K562 (cell line): Measurements from ENCODE around the gene TRPM2. TPM values are rescaled to one million over a fixed set of nuclear protein-coding genes. Genes with fewer than 3 reads are reported as not detected.
"Not testable (repeated sequence)": the region's sequence is repeated elsewhere in the genome, so short reads cannot be mapped to it uniquely, and the experiment has no call there.

Experiments
- ATAC-seq: fragments of 200-7000 bp; cut with Tn5 transposase; 3 replicates; pipeline ENCODE4 v1.9.1; 2020; ENCODE audit warnings: moderate library complexity
- BruUV-seq: library from RNA; stranded (reverse); fragments of 400-500 nt; replicated peaks from 2 replicates; lab custom pipeline; 2021; lab: Mats Ljungman, UMichigan
- CTCF ChIA-PET: fragments of 300-600 bp; formaldehyde crosslinking; extraction: SDS; loops from one replicate; lab custom pipeline; 2021; ENCODE audit warnings: low intra/inter-chr PET ratio; lab: Yijun Ruan, JAX
- POLR2A ChIA-PET: fragments of 300-600, 350-650 bp; sonication (Branson Sonifier 250); formaldehyde crosslinking; extraction: SDS; loops from one replicate; lab custom pipeline; 2021; ENCODE audit warnings: antibody characterized with exemption, inconsistent platforms; lab: Yijun Ruan, JAX
- DNase-seq, 4 experiments: peaks; one replicate each; pipeline versions ENCODE4 v3.0.0 to v3.0.0-alpha.2; 2011 to 2018; ENCODE audit warnings: low spot score in 3 of 4, mixed read lengths in 3 of 4; ENCODE audit errors: extremely low read depth in 1 of 4
- FAIRE-seq: peaks from 2 replicates; lab custom pipeline; 2011; peaks lifted over from hg19 to GRCh38; lab: Jason Lieb, UNC
- H2AFZ ChIP-seq: 2 replicates; pipeline ENCODE4 v1.6.0; 2011; ENCODE audit warnings: low read depth, low read length, control low read depth, inconsistent platforms
- H3K27ac ChIP-seq: fragments of 200-600 bp; 3 replicates; pipeline ENCODE4 v1.8.0; 2011; ENCODE audit warnings: low read depth, mild to moderate bottlenecking, control low read depth, inconsistent platforms, low read length, moderate library complexity, mixed read lengths; ENCODE audit errors: extremely low read depth
- H3K27me3 ChIP-seq, 2 experiments: fragments of 300-600 bp in 1 of 2; 2 replicates in 1 of 2; 3 replicates in 1 of 2; pipeline versions ENCODE4 v1.6.0 to v1.8.0; 2011; ENCODE audit warnings: inconsistent platforms in 2 of 2, low read length in 2 of 2, mild to moderate bottlenecking in 1 of 2, mixed read lengths in 1 of 2, moderate library complexity in 1 of 2; ENCODE audit not compliant: control insufficient read depth in 2 of 2, insufficient read depth in 2 of 2
- H3K36me3 ChIP-seq: fragments of 300-600 bp; 3 replicates; pipeline ENCODE4 v1.8.0; 2011; ENCODE audit warnings: mild to moderate bottlenecking, low read length, inconsistent platforms; ENCODE audit not compliant: control insufficient read depth, insufficient read depth
- H3K4me1 ChIP-seq, 2 experiments: fragments of 200-600 bp in 1 of 2; replicated peaks in 1 of 2; 2 replicates in 1 of 2; 3 replicates in 1 of 2; pipeline versions ENCODE4 v1.5.1 to v1.8.0; 2011; ENCODE audit warnings: inconsistent platforms in 2 of 2, low read length in 2 of 2, mild to moderate bottlenecking in 1 of 2, mixed read lengths in 1 of 2, moderate library complexity in 1 of 2; ENCODE audit not compliant: control insufficient read depth in 2 of 2, insufficient read depth in 2 of 2
- H3K4me2 ChIP-seq: 2 replicates; pipeline ENCODE4 v1.6.1; 2011; ENCODE audit warnings: low read length, control low read depth, inconsistent platforms, mixed read lengths; ENCODE audit not compliant: insufficient read depth
- H3K4me3 ChIP-seq: fragments of 200-600 bp; sonication (generic), shearing (Covaris generic); 2 replicates; pipeline ENCODE4 v1.5.1; 2016; ENCODE audit warnings: control low read depth, inconsistent platforms
- H3K79me2 ChIP-seq: fragments of 200-600 bp; 3 replicates; pipeline ENCODE4 v1.8.0; 2011; ENCODE audit warnings: low read length, inconsistent platforms; ENCODE audit not compliant: control insufficient read depth, insufficient read depth
- H3K9ac ChIP-seq, 2 experiments: 2 replicates each; pipeline versions ENCODE4 v1.6.0 to v1.6.1; 2011; ENCODE audit warnings: low read depth in 2 of 2, low read length in 2 of 2, control low read depth in 1 of 2, inconsistent platforms in 1 of 2, mild to moderate bottlenecking in 1 of 2, mixed read lengths in 1 of 2; ENCODE audit not compliant: insufficient read depth in 1 of 2
- H3K9me1 ChIP-seq: one replicate; pipeline ENCODE4 v1.6.0; 2011; ENCODE audit warnings: inconsistent platforms, mild to moderate bottlenecking, low read length, moderate library complexity; ENCODE audit not compliant: control insufficient read depth, insufficient read depth
- H3K9me3 ChIP-seq: replicated peaks from 2 replicates; pipeline ENCODE4 v1.5.1; 2011; ENCODE audit warnings: low read depth, low read length, inconsistent platforms; ENCODE audit not compliant: control insufficient read depth, insufficient read depth
- H4K20me1 ChIP-seq: replicated peaks from 2 replicates; pipeline ENCODE4 v1.6.1; 2011; ENCODE audit warnings: low read length, inconsistent platforms, mixed read lengths; ENCODE audit not compliant: control insufficient read depth, insufficient read depth
- HDAC2 ChIP-seq: fragments of 450-650 bp; IDR thresholded peaks from 2 replicates; pipeline ENCODE4 v1.6.1; 2016; ENCODE audit warnings: mild to moderate bottlenecking
- WGBS: fragments of 100-300 bp; shearing (Covaris generic); methylation state at CpG from one replicate; pipeline ENCODE4 v1.1.6; 2016; ENCODE audit warnings: low coverage, mixed read lengths; ENCODE audit not compliant: insufficient coverage; ENCODE audit errors: missing lambda C conversion rate; 5-methylcytosine and 5-hydroxymethylcytosine counted together
- in situ Hi-C: fragments of 300-500 bp; cut with MboI; formaldehyde crosslinking; loops from 4 replicates; pipeline ENCODE4 v1.15.0; 2018; ENCODE audit warnings: inconsistent platforms, mixed read lengths
- intact Hi-C: fragments of 100-400 bp; cut with micrococcal nuclease; formaldehyde crosslinking; loops from 2 replicates; pipeline ENCODE4 v1.14.2; 2022
- polyA plus RNA-seq, 8 experiments: library from polyadenylated mRNA; depleted of rRNA in 4 of 8; stranded (reverse) in 5 of 8; unstranded in 3 of 8; fragments of >200 nt; fragmentation: Nextera tagmentation in 2 of 8; fragmentation: Illumina TruSeq in 1 of 8; extraction: Ambion mirVana in 2 of 8; extraction: Trizol in 1 of 8; gene quantifications; 2 replicates each; pipeline versions ENCODE4 v1.2.1 to v1.2.3, GENCODE V29; 2011 to 2014; ENCODE audit warnings: inconsistent platforms in 1 of 8, missing spikeins in 1 of 8
- total RNA-seq, 7 experiments: library from RNA; depleted of rRNA in 6 of 7; stranded (reverse); fragments of >200 nt in 6 of 7; fragmentation: Illumina TruSeq in 2 of 7; extraction: Trizol in 2 of 7; gene quantifications; 2 replicates each; pipeline versions ENCODE4 v1.2.1 to v1.2.3, GENCODE V29; 2011 to 2021; ENCODE audit warnings: low replicate concordance in 1 of 7

TRPM2 gene
- total and polyA plus RNA-seq, 9 of the 15 experiments (the other 6 are each of a cell fraction or from before 2014, with no cell fraction given): 0.33 to 2.1 (median 0.98) TPM; not detected in 2

DNA sequence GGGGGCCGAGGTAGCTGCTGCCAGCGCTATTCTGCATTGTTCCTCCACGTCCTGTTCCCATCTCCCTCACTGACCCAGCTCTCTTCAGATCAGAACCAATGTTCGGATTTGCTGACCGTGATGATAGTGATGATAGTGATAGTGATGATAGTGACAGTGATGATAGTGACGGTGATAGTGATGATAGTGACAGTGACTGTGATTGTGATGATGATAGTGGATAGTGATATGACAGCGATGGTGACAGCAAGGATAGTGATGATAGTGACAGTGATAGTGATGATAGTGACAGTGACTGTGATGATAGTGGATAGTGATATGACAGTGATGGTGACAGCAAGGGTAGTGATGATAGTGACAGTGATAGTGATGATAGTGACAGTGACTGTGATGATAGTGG lies 51.1 kb downstream of the TRPM2 start:
- intact Hi-C loops, DNase-seq, in situ Hi-C loops, H3K79me2 ChIP-seq, H3K9me1 ChIP-seq, POLR2A ChIA-PET, H3K27ac ChIP-seq, H3K4me2 ChIP-seq, H3K9ac ChIP-seq, ATAC-seq, H3K4me1 ChIP-seq, H3K36me3 ChIP-seq, FAIRE-seq, CTCF ChIA-PET, H2AFZ ChIP-seq, H4K20me1 ChIP-seq, H3K4me3 ChIP-seq, BruUV-seq: not testable (repeated sequence)
- Histone ChIP-seq H3K9me3 (peaks cover 15% of the 10 kb centered on the region; the same call in 1 of the 2 replicates), H3K27me3 (peaks cover 4 to 26% of the 10 kb centered on the region in 2 experiments; a peak in 3 of 5 replicates)
- 0% methylated on average over 7 of the region's 7 CpGs for WGBS

DNA sequence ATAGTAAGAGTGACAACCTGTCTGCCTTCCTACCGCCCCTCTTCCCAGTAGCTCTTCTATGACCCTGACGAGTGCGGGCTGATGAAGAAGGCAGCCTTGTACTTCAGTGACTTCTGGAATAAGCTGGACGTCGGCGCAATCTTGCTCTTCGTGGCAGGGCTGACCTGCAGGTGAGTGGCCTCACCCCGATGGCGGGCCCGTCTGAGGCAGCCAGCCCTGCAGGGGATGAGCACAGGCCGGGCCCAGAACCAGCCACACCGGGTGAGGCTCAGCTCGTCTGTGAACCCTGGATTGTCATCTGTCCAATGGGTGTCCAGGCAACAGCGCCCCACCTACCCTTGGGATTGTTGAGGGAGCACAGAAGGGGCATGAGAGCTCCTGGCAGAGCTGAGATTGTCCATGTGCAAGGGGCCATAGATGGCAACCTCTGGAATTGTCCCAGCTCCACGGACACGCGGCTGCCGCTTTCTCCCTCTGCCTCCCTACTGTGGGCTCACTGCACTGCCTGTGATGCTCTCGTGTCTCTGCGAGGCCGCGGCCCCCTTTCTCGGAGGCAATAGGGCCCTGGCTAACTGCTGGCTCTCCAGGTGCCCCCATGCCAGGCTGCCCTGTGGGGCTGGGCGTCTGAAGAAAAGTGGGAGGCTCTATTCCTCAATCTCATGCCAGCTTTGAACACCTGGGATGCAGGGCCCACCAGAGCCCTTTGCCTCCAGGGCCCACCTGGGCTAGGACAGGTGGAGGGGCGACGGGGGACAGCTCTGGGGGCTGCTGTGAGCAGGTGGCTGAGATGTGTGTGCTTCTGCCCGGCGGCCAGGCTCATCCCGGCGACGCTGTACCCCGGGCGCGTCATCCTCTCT lies 51.9 kb downstream of the TRPM2 start:
- H2AFZ ChIP-seq: no peak overlapping the region
- FAIRE-seq: no peak
- no TSS peak for BruUV-seq
- DNase-seq: no peak
- no peak overlapping the region for H3K4me2 ChIP-seq
- H3K4me3 ChIP-seq: no peak overlapping the region
- ATAC-seq: no peak
- intact Hi-C loops: no loop called here
- H3K36me3 ChIP-seq: no peaks in the 10 kb centered on the region
- no peaks in the 10 kb centered on the region for H4K20me1 ChIP-seq
- in situ Hi-C loops: no loop called here
- H3K9me1 ChIP-seq: no peaks in the 10 kb centered on the region
- no peak for TF ChIP-seq HDAC2
- TF ChIP-seq, all 486 proteins: peak for 0
- ChIA-PET POLR2A (interaction anchor here (1.0 kb wide), 1 partner anchor 12 kb away, joined by 3 read pairs; no protein-coding TSS in a partner anchor), CTCF (no interaction called here)
- no peak overlapping the region for H3K9ac ChIP-seq
- peaks cover 0 to 3% of the 10 kb centered on the region in 2 experiments; a peak in 2 of 5 replicates for H3K4me1 ChIP-seq
- H3K27me3 ChIP-seq: peaks cover 0 to 18% of the 10 kb centered on the region in 2 experiments; a peak in 2 of 5 replicates
- no peaks in the 10 kb centered on the region for H3K79me2 ChIP-seq
- peaks cover 15% of the 10 kb centered on the region; the same call in 1 of the 2 replicates for H3K9me3 ChIP-seq
- H3K27ac ChIP-seq: no peak overlapping the region
- 4% methylated on average over 33 of the region's 34 CpGs for WGBS
